Measurements from ENCODE around the gene RGS2.
A peak's percentile ranks its signal among the peaks of the same experiment; 100 is the strongest.

RGS2 gene

GRCh38 chr1:192808518-192809306 is at the start of gene RGS2:
RGS2 (plus strand) TSS chr1:192809039; CDS start chr1:192809072, 33 bp downstream.
- peak; percentile 86 for DNase-seq (ENCODE audit: low spot score)

- DNase-seq (ENCODE audit: low spot score): no peak
These were observed 49.7 kb upstream of the RGS2 start for GRCh38 chr1:192759104-192759503.

GRCh38 chr1:192762265-192762664 is 46.6 kb upstream of the RGS2 start:
- no peak for DNase-seq (ENCODE audit: low spot score)

- DNase-seq (ENCODE audit: low spot score): no peak
These were observed 45.6 kb upstream of the RGS2 start for GRCh38 chr1:192763243-192763642.

- no peak for DNase-seq (ENCODE audit: low spot score)
These were observed 45.1 kb upstream of the RGS2 start for GRCh38 chr1:192763756-192764155.

GRCh38 chr1:192764675-192765074 is 44.2 kb upstream of the RGS2 start:
- no peak for DNase-seq (ENCODE audit: low spot score)

- no peak for DNase-seq (ENCODE audit: low spot score)
These were observed 42.7 kb upstream of the RGS2 start for GRCh38 chr1:192766009-192766625.

GRCh38 chr1:192766876-192767275 is 42.0 kb upstream of the RGS2 start:
- no peak for DNase-seq (ENCODE audit: low spot score)

- DNase-seq (ENCODE audit: low spot score): no peak
These were observed 41.0 kb upstream of the RGS2 start for GRCh38 chr1:192767798-192768197.

GRCh38 chr1:192768463-192768862 is 40.4 kb upstream of the RGS2 start:
- no peak for DNase-seq (ENCODE audit: low spot score)

- DNase-seq (ENCODE audit: low spot score): no peak
These were observed 37.5 kb upstream of the RGS2 start for GRCh38 chr1:192771341-192771740.

GRCh38 chr1:192775631-192776030 is 33.2 kb upstream of the RGS2 start:
- no peak for DNase-seq (ENCODE audit: low spot score)

- DNase-seq (ENCODE audit: low spot score): no peak
These were observed 32.6 kb upstream of the RGS2 start for GRCh38 chr1:192776206-192776605.

GRCh38 chr1:192776998-192777397 is 31.8 kb upstream of the RGS2 start:
- DNase-seq (ENCODE audit: low spot score): no peak

- no peak for DNase-seq (ENCODE audit: low spot score)
These were observed 25.0 kb upstream of the RGS2 start for GRCh38 chr1:192783791-192784190.

- no peak for DNase-seq (ENCODE audit: low spot score)
These were observed 24.4 kb upstream of the RGS2 start for GRCh38 chr1:192784397-192784796.

GRCh38 chr1:192786576-192786975 is 22.3 kb upstream of the RGS2 start:
- DNase-seq (ENCODE audit: low spot score): no peak

GRCh38 chr1:192787914-192788585 is 20.8 kb upstream of the RGS2 start:
- peak; percentile 70 for DNase-seq (ENCODE audit: low spot score)

GRCh38 chr1:192789871-192790270 is 19.0 kb upstream of the RGS2 start:
- DNase-seq (ENCODE audit: low spot score): no peak

- DNase-seq (ENCODE audit: low spot score): no peak
These were observed 16.2 kb upstream of the RGS2 start for GRCh38 chr1:192792628-192793027.

- no peak for DNase-seq (ENCODE audit: low spot score)
These were observed 14.7 kb upstream of the RGS2 start for GRCh38 chr1:192793983-192794767.

GRCh38 chr1:192794768-192795035 is 14.1 kb upstream of the RGS2 start:
- DNase-seq (ENCODE audit: low spot score): no peak
